Trophoblast cell (in vitro differentiated cells and primary cell): ENCODE data around the gene DOCK3.

Experiments used
- DNase-seq, 2 donors: peaks; one replicate each; pipeline ENCODE4 v3.0.0-alpha.2; 2016
- H2AFZ ChIP-seq: 2 replicates; pipeline ENCODE4 v1.6.1; 2013; ENCODE audit warnings: low read length, moderate library complexity, mild to moderate bottlenecking; ENCODE audit not compliant: insufficient read depth, poor library complexity
- H2AK5ac ChIP-seq: 2 replicates; pipeline ENCODE4 v1.6.1; 2013; ENCODE audit warnings: mild to moderate bottlenecking, low read length
- H2BK120ac ChIP-seq: 2 replicates; pipeline ENCODE4 v1.6.1; 2013; ENCODE audit warnings: low read length, mild to moderate bottlenecking, moderate library complexity; ENCODE audit not compliant: insufficient read depth, poor library complexity
- H2BK12ac ChIP-seq: 2 replicates; pipeline ENCODE4 v1.6.1; 2013; ENCODE audit warnings: mild to moderate bottlenecking, low read length, moderate library complexity
- H2BK5ac ChIP-seq: 2 replicates; pipeline ENCODE4 v1.6.1; 2013; ENCODE audit warnings: low read length, low read depth, moderate library complexity, mild to moderate bottlenecking; ENCODE audit not compliant: poor library complexity
- H3K14ac ChIP-seq: 2 replicates; pipeline ENCODE4 v1.6.1; 2013; ENCODE audit warnings: mild to moderate bottlenecking, low read length
- H3K18ac ChIP-seq: 2 replicates; pipeline ENCODE4 v1.6.1; 2013; ENCODE audit warnings: mild to moderate bottlenecking, low read length
- H3K23ac ChIP-seq: 2 replicates; pipeline ENCODE4 v1.6.1; 2013; ENCODE audit warnings: low read length
- H3K27ac ChIP-seq: 2 replicates; pipeline ENCODE4 v1.5.1; 2013; ENCODE audit warnings: low read depth, mild to moderate bottlenecking, inconsistent platforms, low read length, moderate library complexity
- H3K27me3 ChIP-seq: 2 replicates; pipeline ENCODE4 v1.6.1; 2013; ENCODE audit warnings: inconsistent platforms, mild to moderate bottlenecking, low read length, moderate library complexity; ENCODE audit not compliant: insufficient read depth
- H3K36me3 ChIP-seq, 2 experiments: 1 replicate in 1 of 2; 2 replicates in 1 of 2; pipeline ENCODE4 v1.6.1; 2013; ENCODE audit warnings: low read length in 2 of 2, mild to moderate bottlenecking in 2 of 2, moderate library complexity in 1 of 2; ENCODE audit not compliant: insufficient read depth in 2 of 2, control insufficient read depth in 1 of 2
- H3K4ac ChIP-seq: 2 replicates; pipeline ENCODE4 v1.6.1; 2013; ENCODE audit warnings: low read depth, mild to moderate bottlenecking, low read length, moderate library complexity
- H3K4me1 ChIP-seq, 2 experiments: 1 replicate in 1 of 2; 2 replicates in 1 of 2; pipeline ENCODE4 v1.6.1; 2013; ENCODE audit warnings: low read length in 2 of 2, mild to moderate bottlenecking in 2 of 2, moderate library complexity in 1 of 2; ENCODE audit not compliant: insufficient read depth in 2 of 2, control insufficient read depth in 1 of 2
- H3K4me2 ChIP-seq: 2 replicates; pipeline ENCODE4 v1.6.1; 2013; ENCODE audit warnings: inconsistent platforms, mild to moderate bottlenecking, low read length, moderate library complexity
- H3K4me3 ChIP-seq: 2 replicates; pipeline ENCODE4 v1.5.1; 2013; ENCODE audit warnings: mild to moderate bottlenecking, low read depth, low read length, inconsistent platforms
- H3K79me1 ChIP-seq: one replicate; pipeline ENCODE4 v1.6.1; 2013; ENCODE audit warnings: low read length
- H3K79me2 ChIP-seq: 2 replicates; pipeline ENCODE4 v1.6.1; 2013; ENCODE audit warnings: low read length, mild to moderate bottlenecking; ENCODE audit not compliant: control insufficient read depth, insufficient read depth, poor library complexity
- H3K9ac ChIP-seq: 2 replicates; pipeline ENCODE4 v1.6.1; 2013; ENCODE audit warnings: mild to moderate bottlenecking, low read length
- H3K9me3 ChIP-seq: 2 replicates; pipeline ENCODE4 v1.6.1; 2013; ENCODE audit warnings: low read depth, mild to moderate bottlenecking, control low read depth, inconsistent platforms, low read length; ENCODE audit not compliant: insufficient read depth
- H4K12ac ChIP-seq: 2 replicates; pipeline ENCODE4 v1.6.1; 2013; ENCODE audit warnings: low read depth, mild to moderate bottlenecking, low read length, moderate library complexity
- H4K8ac ChIP-seq: 2 replicates; pipeline ENCODE4 v1.6.1; 2013; ENCODE audit warnings: low read depth, mild to moderate bottlenecking, low read length, moderate library complexity
- H4K91ac ChIP-seq: one replicate; pipeline ENCODE4 v1.6.1; 2013; ENCODE audit warnings: low read depth, mild to moderate bottlenecking, low read length, moderate library complexity
- WGBS: extraction: QIAGEN DNeasy Blood & Tissue Kit; methylation state at CpG from one replicate; pipeline ENCODE4 v1.1.7; 2013; ENCODE audit warnings: missing lambda C conversion rate; ENCODE audit not compliant: insufficient read length, insufficient coverage; ENCODE audit errors: extremely low coverage; 5-methylcytosine and 5-hydroxymethylcytosine counted together

DOCK3 gene

GRCh38 chr3:50689558-50689957 lies 14.8 kb downstream of the DOCK3 start:
- H3K4me1 ChIP-seq, result no peaks in the 10 kb centered on the region

DNA sequence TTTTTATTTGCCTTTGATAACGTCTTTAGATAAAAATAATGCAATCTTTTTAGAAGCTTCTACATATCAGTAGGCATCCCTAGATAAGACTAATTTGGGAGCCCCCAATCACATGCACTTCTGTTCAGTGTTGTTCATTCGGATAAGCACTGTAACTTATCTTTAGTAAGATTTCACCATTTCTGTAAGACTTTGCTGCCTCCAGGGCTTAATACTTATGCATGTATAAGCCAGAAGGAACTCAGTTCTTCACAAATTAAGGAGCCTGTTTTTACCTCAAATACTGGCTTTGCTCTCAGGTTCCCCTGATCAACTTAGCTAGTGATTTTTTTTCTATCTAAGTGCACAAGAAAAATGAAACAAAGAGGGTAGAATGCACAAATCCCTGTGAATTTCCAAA lies 20.3 kb downstream of the DOCK3 start:
- no peaks in the 10 kb centered on the region for H3K79me2 ChIP-seq
- no peak overlapping the region for H2BK5ac ChIP-seq
- peak; percentile 61 to 79 for DNase-seq
- no peak overlapping the region for H2BK12ac ChIP-seq
- H3K14ac ChIP-seq, result no peak overlapping the region
- H3K4me1 ChIP-seq, result no peaks in the 10 kb centered on the region
- H3K9me3 ChIP-seq, result no peaks in the 10 kb centered on the region
- WGBS, result no CpG with 5 or more reads among the region's 2 CpGs
- no peak overlapping the region for H4K12ac ChIP-seq
- no peak overlapping the region for H4K91ac ChIP-seq
- H3K36me3 ChIP-seq, result no peaks in the 10 kb centered on the region
- H3K4me2 ChIP-seq, result no peak overlapping the region
- H3K27ac ChIP-seq, result no peak overlapping the region
- no peak overlapping the region for H2AK5ac ChIP-seq
- no peak overlapping the region for H3K18ac ChIP-seq
- H4K8ac ChIP-seq, result no peak overlapping the region
- H3K4ac ChIP-seq, result no peak overlapping the region
- H2AFZ ChIP-seq, result no peak overlapping the region
- H3K9ac ChIP-seq, result no peak overlapping the region
- no peak overlapping the region for H2BK120ac ChIP-seq
- no peak overlapping the region for H3K4me3 ChIP-seq
- no peaks in the 10 kb centered on the region for H3K27me3 ChIP-seq
- no peak overlapping the region for H3K23ac ChIP-seq
- H3K79me1 ChIP-seq, result no peaks in the 10 kb centered on the region

More at GRCh38 chr3:50689558-50689957, 14.8 kb downstream of the DOCK3 start:
- Histone ChIP-seq H4K91ac (no peak overlapping the region), H3K9me3 (no peaks in the 10 kb centered on the region), H2AFZ (no peak overlapping the region), H3K27me3 (no peaks in the 10 kb centered on the region), H3K79me2 (no peaks in the 10 kb centered on the region), H2BK120ac (no peak overlapping the region), H3K23ac (no peak overlapping the region), H3K36me3 (no peaks in the 10 kb centered on the region), H3K4ac (no peak overlapping the region), H3K79me1 (no peaks in the 10 kb centered on the region), H2BK5ac (no peak overlapping the region), H2BK12ac (no peak overlapping the region), H3K27ac (no peak overlapping the region), H4K8ac (no peak overlapping the region), H3K14ac (no peak overlapping the region), H3K9ac (no peak overlapping the region), H3K4me3 (no peak overlapping the region), H3K4me2 (no peak overlapping the region), H3K18ac (no peak overlapping the region), H2AK5ac (no peak overlapping the region), H4K12ac (no peak overlapping the region)
- no peak for DNase-seq
- WGBS, result no CpG with 5 or more reads among the region's 6 CpGs

DNA sequence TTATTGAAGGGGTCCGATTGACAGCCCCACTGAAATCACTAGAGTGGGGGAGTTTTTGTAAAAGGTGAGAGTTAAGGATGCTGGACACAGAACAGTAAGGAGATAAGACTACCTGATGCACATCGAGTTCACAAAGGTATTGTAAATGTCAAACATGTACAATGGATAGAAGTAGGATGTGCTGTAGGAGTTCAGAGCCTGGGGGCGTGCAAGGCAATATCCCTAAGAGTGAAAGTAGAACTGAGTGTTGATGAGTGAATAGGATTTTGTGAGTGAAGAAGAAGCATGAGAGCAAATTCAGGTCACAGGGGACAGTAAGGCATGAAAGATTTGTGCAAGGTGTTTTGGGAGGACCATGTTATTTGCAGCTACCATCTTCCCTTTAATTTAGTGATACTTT lies 21.5 kb downstream of the DOCK3 start:
- H4K12ac ChIP-seq, result no peak overlapping the region
- H3K27ac ChIP-seq, result no peak overlapping the region
- H3K23ac ChIP-seq, result no peak overlapping the region
- no peak overlapping the region for H2BK12ac ChIP-seq
- no peak overlapping the region for H3K18ac ChIP-seq
- H2BK5ac ChIP-seq, result no peak overlapping the region
- no peaks in the 10 kb centered on the region for H3K79me2 ChIP-seq
- no peak overlapping the region for H3K4me2 ChIP-seq
- no peaks in the 10 kb centered on the region for H3K27me3 ChIP-seq
- H3K14ac ChIP-seq, result no peak overlapping the region
- no peak overlapping the region for H4K91ac ChIP-seq
- H2AFZ ChIP-seq, result no peak overlapping the region
- no peaks in the 10 kb centered on the region for H3K36me3 ChIP-seq
- no peak overlapping the region for H3K4ac ChIP-seq
- no peak overlapping the region for H4K8ac ChIP-seq
- no peaks in the 10 kb centered on the region for H3K9me3 ChIP-seq
- no peak for DNase-seq
- no peaks in the 10 kb centered on the region for H3K4me1 ChIP-seq
- no peak overlapping the region for H2AK5ac ChIP-seq
- H3K4me3 ChIP-seq, result no peak overlapping the region
- no CpG with 5 or more reads among the region's 3 CpGs for WGBS
- H3K79me1 ChIP-seq, result no peaks in the 10 kb centered on the region
- H3K9ac ChIP-seq, result no peak overlapping the region
- no peak overlapping the region for H2BK120ac ChIP-seq

- Histone ChIP-seq H2AFZ (no peak overlapping the region), H3K9ac (no peak overlapping the region), H4K8ac (no peak overlapping the region), H2BK12ac (no peak overlapping the region), H3K14ac (no peak overlapping the region), H2BK120ac (no peak overlapping the region), H3K27me3 (no peaks in the 10 kb centered on the region), H3K27ac (no peak overlapping the region), H2BK5ac (no peak overlapping the region), H3K23ac (no peak overlapping the region), H4K91ac (no peak overlapping the region), H3K79me1 (no peaks in the 10 kb centered on the region), H3K9me3 (no peaks in the 10 kb centered on the region), H3K4ac (no peak overlapping the region), H4K12ac (no peak overlapping the region), H3K18ac (no peak overlapping the region), H2AK5ac (no peak overlapping the region), H3K4me3 (no peak overlapping the region), H3K4me2 (no peak overlapping the region), H3K79me2 (no peaks in the 10 kb centered on the region), H3K4me1 (no peaks in the 10 kb centered on the region), H3K36me3 (no peaks in the 10 kb centered on the region)
- no CpG with 5 or more reads among the region's 2 CpGs for WGBS
- no peak for DNase-seq
Observed at GRCh38 chr3:50698269-50698668, 23.5 kb downstream of the DOCK3 start.
